HG03139 (cell line): Measurements from ENCODE around the gene STARD9.

Source experiments
- ATAC-seq: cut with Tn5 transposase; IDR thresholded peaks from one replicate; pipeline ENCODE4 v1.9.1; 2021; ENCODE audit not compliant: unreplicated experiment

The STARD9 gene

GRCh38 chr15:42692536-42692935, 117.1 kb downstream of the STARD9 start:
- no peak for ATAC-seq

GRCh38 chr15:42692997-42693396, 117.6 kb downstream of the STARD9 start:
- ATAC-seq = no peak

GRCh38 chr15:42693496-42693895, 118.1 kb downstream of the STARD9 start:
- ATAC-seq = no peak

GRCh38 chr15:42693942-42694341, 118.5 kb downstream of the STARD9 start:
- ATAC-seq = no peak

GRCh38 chr15:42694398-42694797, 119.0 kb downstream of the STARD9 start:
- ATAC-seq = no peak

- ATAC-seq = no peak
Observed at GRCh38 chr15:42695527-42696071, 120.2 kb downstream of the STARD9 start.

GRCh38 chr15:42696626-42697025, 121.2 kb downstream of the STARD9 start:
- no peak for ATAC-seq

- ATAC-seq = no peak
Observed at GRCh38 chr15:42704492-42704926, 129.1 kb downstream of the STARD9 start.

GRCh38 chr15:42705336-42705735, 129.9 kb downstream of the STARD9 start:
- ATAC-seq = no peak

GRCh38 chr15:42707068-42707467, 131.7 kb downstream of the STARD9 start:
- ATAC-seq = no peak

- no peak for ATAC-seq
Observed at GRCh38 chr15:42707873-42708544, 132.6 kb downstream of the STARD9 start.

GRCh38 chr15:42710662-42711061, 135.3 kb downstream of the STARD9 start:
- no peak for ATAC-seq

GRCh38 chr15:42711746-42712145, 136.3 kb downstream of the STARD9 start:
- no peak for ATAC-seq

GRCh38 chr15:42712584-42712983, 137.2 kb downstream of the STARD9 start:
- no peak for ATAC-seq

GRCh38 chr15:42716125-42716524, 140.7 kb downstream of the STARD9 start:
- no peak for ATAC-seq

- ATAC-seq = no peak
Observed at GRCh38 chr15:42716626-42717025, 141.2 kb downstream of the STARD9 start.

GRCh38 chr15:42719043-42719442, 143.6 kb downstream of the STARD9 start:
- no peak for ATAC-seq

- ATAC-seq = no peak
Observed at GRCh38 chr15:42720071-42720470, 144.7 kb downstream of the STARD9 start.

GRCh38 chr15:42721016-42721415, 145.6 kb downstream of the STARD9 start:
- no peak for ATAC-seq

GRCh38 chr15:42721916-42722315, 146.5 kb downstream of the STARD9 start:
- ATAC-seq = no peak

GRCh38 chr15:42723068-42723467, 147.7 kb downstream of the STARD9 start:
- ATAC-seq = no peak

- ATAC-seq = no peak
Observed at GRCh38 chr15:42724276-42724675, 148.9 kb downstream of the STARD9 start.

- ATAC-seq = no peak
Observed at GRCh38 chr15:42725331-42725903, 150.0 kb downstream of the STARD9 start.
